Transverse colon (tissue), 4 donors: ENCODE data around the gene SGCA. TPM values are rescaled to one million over a fixed set of nuclear protein-coding genes. Genes with fewer than 3 reads are reported as not detected.

Source experiments
- DNase-seq: peaks from one replicate; pipeline ENCODE4 v3.0.0-alpha.2; 2019
- H3K27ac ChIP-seq, 4 donors: fragments of 200-600 bp; sonication (generic); 2 replicates each; pipeline ENCODE4 v1.5.1; 2016 to 2018; ENCODE audit warnings: inconsistent platforms in 4 of 4
- H3K27me3 ChIP-seq: fragments of 200-600 bp; sonication (generic); 2 replicates; pipeline ENCODE4 v1.5.1; 2017; ENCODE audit warnings: inconsistent platforms
- H3K36me3 ChIP-seq, 4 donors: fragments of 200-600 bp; sonication (generic); 2 replicates each; pipeline ENCODE4 v1.5.1; 2017 to 2019; ENCODE audit warnings: inconsistent platforms in 4 of 4
- H3K4me1 ChIP-seq, 4 donors: fragments of 200-600 bp; sonication (generic); 2 replicates each; pipeline ENCODE4 v1.5.1; 2017 to 2020; ENCODE audit warnings: inconsistent platforms in 4 of 4
- H3K4me3 ChIP-seq, 4 donors: fragments of 200-600 bp; sonication (generic); 1 replicate in 1 of 4; 2 replicates in 3 of 4; pipeline versions ENCODE4 v1.5.1 to v1.6.1; 2017 to 2019; ENCODE audit warnings: inconsistent platforms in 4 of 4
- H3K9me3 ChIP-seq, 2 donors: fragments of 200-600 bp; sonication (generic); 2 replicates each; pipeline ENCODE4 v1.5.1; 2017 to 2019; ENCODE audit warnings: inconsistent platforms in 2 of 2
- CTCF ChIP-seq, 5 experiments: fragments of 200-600 bp in 3 of 5; fragments of 450-650 bp in 2 of 5; sonication (generic) in 3 of 5; IDR thresholded peaks; 1 replicate in 2 of 5; 2 replicates in 3 of 5; pipeline ENCODE4 v1.5.1; 2016 to 2017; ENCODE audit warnings: antibody characterized with exemption in 5 of 5, inconsistent platforms in 3 of 5, mild to moderate bottlenecking in 2 of 5, moderate library complexity in 1 of 5
- EP300 ChIP-seq: sonication (generic); formaldehyde crosslinking; IDR thresholded peaks from one replicate; pipeline ENCODE4 v1.6.1; 2017; ENCODE audit warnings: antibody characterized with exemption, low read depth
- POLR2A ChIP-seq: fragments of 450-650 bp; IDR thresholded peaks from one replicate; pipeline ENCODE4 v1.6.1; 2016; ENCODE audit warnings: antibody characterized with exemption, mild to moderate bottlenecking, moderate library complexity
- POLR2AphosphoS5 ChIP-seq, 3 donors: sonication (generic); formaldehyde crosslinking; IDR thresholded peaks; one replicate each; pipeline ENCODE4 v1.6.1; 2016; ENCODE audit warnings: antibody characterized with exemption in 3 of 3
- WGBS, 2 donors: methylation state at CpG; one replicate each; pipeline ENCODE4 v1.1.5; 2018; ENCODE audit warnings: low coverage in 1 of 2; 5-methylcytosine and 5-hydroxymethylcytosine counted together
- in situ Hi-C, 4 donors: fragments of 200-750 bp; cut with MboI; loops; one replicate each; pipeline versions ENCODE4 v1.15.0 to v1.15.1; 2017; ENCODE audit warnings: low sequenced_read_pairs in 3 of 4, low pct_ligation_motif_present in 1 of 4, low pct_unique_long_range_greater_than_20kb in 1 of 4
- intact Hi-C: fragments of 100-400 bp; cut with DNase I; formaldehyde crosslinking; loops from one replicate; pipeline ENCODE4 v1.15.1; 2023; ENCODE audit warnings: low total_unique reads
- total RNA-seq, 4 donors: library from RNA; depleted of rRNA; stranded (reverse); fragments of >200 nt; gene quantifications; one replicate each; pipeline ENCODE4 v1.1.0, GENCODE V29; 2016

Gene SGCA
- total RNA-seq, 4 donors from 2014 or later: 3.7 to 65.3 (median 7.6) TPM

GRCh38 chr17:50141026-50141744 lies 24.6 kb upstream of the SGCA start:
- Histone ChIP-seq H3K4me3 (no peak overlapping the region), H3K27me3 (no peaks in the 10 kb centered on the region), H3K36me3 (peaks cover 0 to 38% (median 11%) of the 10 kb centered on the region in 4 donors), H3K9me3 (no peaks in the 10 kb centered on the region), H3K4me1 (peaks cover 6 to 21% (median 10%) of the 10 kb centered on the region in 4 donors), H3K27ac (peak overlapping the region in 1 of 4 donors; percentile 53)
- DNase-seq: no peak
- in situ Hi-C loops (no loop called here), intact Hi-C loops (no loop called here)
- TF ChIP-seq POLR2AphosphoS5 (IDR thresholded peaks at IDR 0.05): no peak
- TF ChIP-seq POLR2A: no peak
- TF ChIP-seq CTCF (IDR thresholded peaks at IDR 0.05): no peak
- no peak for TF ChIP-seq EP300
- WGBS, 2 donors: 91 to 94% methylated on average over 7 to 16 of the region's 16 CpGs

DNA sequence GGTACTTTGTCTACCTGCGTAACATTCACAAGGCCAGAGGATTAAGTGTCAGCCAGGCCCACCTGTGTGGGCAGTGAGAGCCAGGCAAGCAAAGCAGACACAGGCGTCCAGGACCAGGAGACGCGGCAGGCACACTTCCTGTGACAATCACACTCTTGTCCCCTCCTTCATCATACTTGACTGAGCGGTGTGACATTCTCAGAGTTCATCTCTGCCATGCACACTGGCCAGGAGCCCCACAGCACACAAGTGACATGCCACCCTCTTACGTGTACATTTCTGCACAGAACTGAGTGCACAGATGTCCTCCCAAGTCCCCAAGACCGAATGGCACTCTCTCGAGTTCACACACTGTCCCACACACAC lies 24.1 kb upstream of the SGCA start:
- TF ChIP-seq CTCF (IDR thresholded peaks at IDR 0.05) (no peak), EP300 (no peak), POLR2A (no peak), POLR2AphosphoS5 (IDR thresholded peaks at IDR 0.05) (no peak)
- 65% methylated on average over 8 of the region's 8 CpGs; no CpG with 5 or more reads in 1 of the 2 donors for WGBS, 2 donors

DNA sequence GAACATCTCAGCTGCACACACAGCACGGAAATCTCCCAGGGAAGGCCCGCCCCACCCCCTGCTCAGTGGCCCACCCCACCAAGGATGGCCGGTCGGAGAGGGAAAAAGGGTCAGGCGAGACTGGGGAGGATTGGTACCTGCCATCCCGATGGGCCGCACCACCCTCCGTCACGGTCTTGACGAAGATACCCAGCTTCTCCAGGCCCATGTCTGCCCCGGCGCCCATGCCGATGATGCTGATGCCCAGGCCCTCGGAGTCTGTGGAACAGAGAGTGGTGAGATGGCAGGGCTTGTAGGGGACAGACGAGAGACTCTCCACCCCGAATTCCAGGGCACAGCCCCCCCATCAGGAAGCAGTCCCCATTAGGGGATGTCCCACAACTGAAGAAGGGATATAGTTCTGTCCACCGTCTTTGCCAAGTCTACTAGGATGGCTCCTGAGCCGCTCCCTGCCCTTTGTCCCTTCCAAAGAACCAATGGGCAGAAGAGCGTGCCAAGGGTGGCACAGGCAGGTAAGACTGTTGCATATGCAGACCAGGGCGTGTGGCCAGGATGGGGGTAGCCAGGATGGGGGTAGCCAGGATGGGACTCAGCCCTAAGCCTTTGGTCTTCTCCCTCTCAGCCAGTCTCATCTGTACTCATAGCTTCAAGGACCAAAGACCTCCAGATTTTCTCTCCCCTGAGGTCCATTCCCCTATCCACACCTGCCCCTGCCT lies 22.2 kb upstream of the SGCA start:
- no peak overlapping the region for H3K27ac ChIP-seq
- in situ Hi-C loops: no loop called here

More for the DNA sequence above, 24.1 kb upstream of the SGCA start:
- intact Hi-C loops (no loop called here), in situ Hi-C loops (no loop called here)
- Histone ChIP-seq H3K27me3 (no peaks in the 10 kb centered on the region), H3K4me3 (no peak overlapping the region), H3K4me1 (peaks cover 11 to 26% (median 15%) of the 10 kb centered on the region in 4 donors), H3K36me3 (peaks cover 0 to 34% (median 11%) of the 10 kb centered on the region in 4 donors), H3K27ac (no peak overlapping the region), H3K9me3 (no peaks in the 10 kb centered on the region)
- DNase-seq: no peak

More for the DNA sequence above, 22.2 kb upstream of the SGCA start:
- WGBS, 2 donors: 90% methylated on average over 20 of the region's 20 CpGs; no CpG with 5 or more reads in 1 of the 2 donors
- Histone ChIP-seq H3K27me3 (no peaks in the 10 kb centered on the region), H3K4me1 (peaks cover 26 to 45% (median 32%) of the 10 kb centered on the region in 4 donors), H3K9me3 (no peaks in the 10 kb centered on the region), H3K4me3 (no peak overlapping the region), H3K36me3 (peaks cover 0 to 23% (median 6%) of the 10 kb centered on the region in 4 donors)
- intact Hi-C loops: no loop called here
- DNase-seq: no peak
- TF ChIP-seq POLR2A (no peak), CTCF (IDR thresholded peaks at IDR 0.05) (no peak), EP300 (no peak), POLR2AphosphoS5 (IDR thresholded peaks at IDR 0.05) (no peak)
